ENCODE data around the gene AARS2.
"Not testable (repeated sequence)": the region's sequence is repeated elsewhere in the genome, so short reads cannot be mapped to it uniquely, and the experiment has no call there.

Gene AARS2

DNA sequence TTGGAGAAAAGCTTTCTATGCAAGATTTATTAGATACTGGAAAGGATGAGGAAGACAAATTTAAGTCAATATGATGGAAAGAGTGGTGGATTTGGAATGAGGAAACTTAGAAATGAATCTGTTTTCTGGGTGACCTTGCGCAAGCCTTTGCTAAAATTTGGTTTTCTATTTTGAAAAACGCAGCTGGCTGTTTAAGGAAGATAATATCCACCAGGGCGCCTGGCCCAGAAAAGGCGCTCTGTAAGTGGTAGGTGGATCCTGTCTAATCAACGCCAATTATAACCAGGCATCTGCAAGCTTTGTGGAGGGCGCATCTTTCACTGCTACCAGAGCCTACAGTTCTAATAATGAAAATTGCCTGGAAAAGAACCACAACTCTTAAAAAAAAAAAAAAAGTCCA, 28.9 kb upstream of the AARS2 start:
- H3K4me2 ChIP-seq (ENCODE audit: low read length) = no peak overlapping the region
- no peak overlapping the region for H3K9ac ChIP-seq (ENCODE audit: low read depth, low read length)
- H3K4me1 ChIP-seq (ENCODE audit: control insufficient read depth, insufficient read depth, low read length) = no peaks in the 10 kb centered on the region
- H3K27me3 ChIP-seq (ENCODE audit: control insufficient read depth, insufficient read depth, low read length) = peaks cover 72% of the 10 kb centered on the region
- no peaks in the 10 kb centered on the region for H3K36me3 ChIP-seq (ENCODE audit: insufficient read depth, low read length)
- H3K4me3 ChIP-seq (ENCODE audit: low read length) = no peak overlapping the region
- H3K9me3 ChIP-seq (replicated peaks; ENCODE audit: low read length) = no peaks in the 10 kb centered on the region

DNA sequence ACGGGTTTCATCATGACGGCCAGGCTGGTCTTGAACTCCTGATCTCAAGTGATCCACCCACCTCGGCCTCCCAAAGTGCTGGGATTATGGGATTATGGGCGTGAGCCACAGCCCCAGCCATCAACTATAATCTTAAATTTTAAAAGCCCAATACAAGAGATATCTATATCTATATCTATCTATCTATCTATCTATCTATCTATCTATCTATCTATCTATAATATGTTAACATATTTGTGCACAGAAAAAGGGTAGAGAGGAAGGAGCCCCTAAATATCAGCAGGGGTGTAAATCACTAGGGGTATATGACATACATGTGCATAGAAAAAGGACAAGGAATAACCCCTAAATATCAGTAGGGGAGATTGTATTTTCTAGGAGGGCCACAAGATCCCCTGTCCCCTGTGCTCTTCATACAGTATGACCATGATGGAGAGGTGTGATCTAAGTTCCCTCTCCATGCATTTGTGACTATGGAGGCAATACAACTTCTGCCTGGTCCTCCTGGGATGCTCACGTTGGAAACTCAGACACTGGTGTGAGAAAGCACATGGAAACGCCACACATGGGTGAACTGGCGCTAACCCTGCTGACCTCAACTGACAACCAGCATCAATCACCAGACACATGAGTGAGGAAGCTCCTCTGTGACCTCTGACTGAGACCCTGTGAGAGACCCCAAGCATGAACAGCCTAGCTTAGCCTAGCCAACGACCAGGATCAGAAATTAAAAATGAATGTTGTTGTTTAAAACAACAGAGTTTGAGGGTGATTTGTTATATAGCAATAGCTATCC, 28.1 kb upstream of the AARS2 start:
- no peaks in the 10 kb centered on the region for H3K9me3 ChIP-seq (replicated peaks; ENCODE audit: low read length)
- H3K27me3 ChIP-seq (ENCODE audit: control insufficient read depth, insufficient read depth, low read length) = peaks cover 79% of the 10 kb centered on the region
- no peaks in the 10 kb centered on the region for H3K4me1 ChIP-seq (ENCODE audit: control insufficient read depth, insufficient read depth, low read length)
- no peaks in the 10 kb centered on the region for H3K36me3 ChIP-seq (ENCODE audit: insufficient read depth, low read length)
- no peak overlapping the region for H3K4me3 ChIP-seq (ENCODE audit: low read length)
- no peak overlapping the region for H3K4me2 ChIP-seq (ENCODE audit: low read length)
- no peak overlapping the region for H3K9ac ChIP-seq (ENCODE audit: low read depth, low read length)

DNA sequence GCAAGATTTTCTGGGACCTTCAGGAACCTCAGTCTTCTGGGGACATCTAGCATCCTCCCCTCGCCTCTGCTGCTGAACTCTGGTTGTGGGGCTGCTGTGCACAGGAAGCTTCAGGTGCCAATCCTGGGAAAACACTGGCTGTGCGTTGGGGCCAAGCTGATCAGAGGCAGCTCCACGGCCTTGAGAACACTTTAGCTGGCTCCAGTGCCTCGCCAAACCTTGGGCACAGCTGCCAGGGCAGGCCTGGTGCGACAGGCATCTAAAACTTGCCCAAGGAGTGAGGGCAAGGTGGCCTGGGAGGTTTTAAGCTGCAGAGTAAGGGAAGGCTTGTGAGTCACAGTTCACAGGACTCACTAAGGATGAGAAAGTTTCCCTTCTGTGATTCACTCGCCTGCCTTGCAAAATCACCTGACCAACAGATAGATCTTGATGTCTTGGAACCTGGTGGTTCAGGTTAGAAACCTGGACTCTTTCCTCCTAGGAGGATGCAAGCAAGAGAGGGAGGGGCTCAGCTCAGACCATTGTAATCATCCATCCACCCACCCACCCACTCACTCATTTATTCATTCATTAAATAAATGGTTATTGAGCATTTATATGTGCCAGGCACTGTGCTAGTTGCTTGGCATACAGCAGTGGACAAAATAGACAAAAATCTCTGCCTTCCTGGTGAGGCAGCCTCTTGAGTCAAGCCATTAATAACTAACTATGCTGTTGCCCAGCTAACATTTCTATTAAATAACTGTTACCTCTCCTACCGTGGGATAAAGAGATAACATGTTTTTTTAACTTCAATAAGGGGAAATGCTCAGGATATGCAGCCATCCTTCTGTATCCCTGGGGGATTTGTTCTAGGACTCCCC, 26.8 kb upstream of the AARS2 start:
- Histone ChIP-seq H3K9me3 (replicated peaks; ENCODE audit: low read length) (no peaks in the 10 kb centered on the region), H3K4me1 (ENCODE audit: control insufficient read depth, insufficient read depth, low read length) (no peaks in the 10 kb centered on the region), H3K36me3 (ENCODE audit: insufficient read depth, low read length) (no peaks in the 10 kb centered on the region), H3K4me3 (ENCODE audit: low read length) (no peak overlapping the region), H3K4me2 (ENCODE audit: low read length) (no peak overlapping the region), H3K27me3 (ENCODE audit: control insufficient read depth, insufficient read depth, low read length) (peaks cover 78% of the 10 kb centered on the region), H3K9ac (ENCODE audit: low read depth, low read length) (no peak overlapping the region)

- Histone ChIP-seq H3K9me3 (replicated peaks; ENCODE audit: low read length) (no peaks in the 10 kb centered on the region), H3K36me3 (ENCODE audit: insufficient read depth, low read length) (no peaks in the 10 kb centered on the region), H3K9ac (ENCODE audit: low read depth, low read length) (no peak overlapping the region), H3K4me3 (ENCODE audit: low read length) (no peak overlapping the region), H3K4me1 (ENCODE audit: control insufficient read depth, insufficient read depth, low read length) (no peaks in the 10 kb centered on the region), H3K27me3 (ENCODE audit: control insufficient read depth, insufficient read depth, low read length) (peaks cover 74% of the 10 kb centered on the region), H3K4me2 (ENCODE audit: low read length) (no peak overlapping the region)
These were observed 26.2 kb upstream of the AARS2 start for GRCh38 chr6:44339301-44339700.

DNA sequence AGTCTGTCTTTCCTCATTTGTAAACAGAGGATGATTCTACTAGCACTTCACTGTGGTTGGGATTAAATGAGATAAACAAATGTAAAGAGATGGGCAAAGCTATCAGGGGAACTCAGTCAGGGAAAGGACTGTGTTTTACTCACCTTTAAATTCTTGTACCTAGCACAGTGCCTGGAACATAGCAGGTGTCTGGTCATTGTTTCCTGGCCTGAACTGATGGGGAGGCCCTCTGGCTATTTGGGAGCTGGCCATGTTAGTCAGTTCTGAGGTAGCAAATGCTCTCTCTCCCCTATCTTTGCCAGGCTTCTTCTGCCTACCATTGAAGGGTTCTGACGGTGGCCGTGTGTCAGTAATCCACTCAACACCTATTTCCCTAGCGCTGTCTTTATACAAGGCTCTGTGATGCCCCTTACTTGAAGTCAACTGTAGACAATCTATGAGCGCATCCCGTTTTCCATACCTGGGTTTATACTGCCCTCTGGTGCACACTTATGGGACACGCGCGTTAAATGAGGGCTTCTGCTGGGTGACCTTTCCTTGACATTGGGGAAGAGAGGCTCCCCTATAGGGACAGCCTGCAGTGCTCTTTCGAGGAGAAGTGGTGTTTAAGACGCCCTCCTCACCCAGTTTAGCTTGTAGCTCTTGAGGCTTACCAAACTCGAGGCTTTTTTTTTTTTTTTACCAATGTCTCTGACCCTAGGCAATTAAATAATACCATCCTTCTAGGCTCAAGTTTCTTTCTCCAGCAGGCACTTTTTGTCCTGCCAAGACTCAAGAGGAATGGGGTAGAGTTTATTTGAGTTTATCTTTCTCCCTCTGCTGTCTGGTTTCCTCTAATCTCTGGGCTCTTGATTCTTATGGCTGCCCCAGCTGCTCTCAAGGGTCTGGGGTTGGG, 25.3 kb upstream of the AARS2 start:
- peaks cover 73% of the 10 kb centered on the region for H3K27me3 ChIP-seq (ENCODE audit: control insufficient read depth, insufficient read depth, low read length)
- H3K4me1 ChIP-seq (ENCODE audit: control insufficient read depth, insufficient read depth, low read length) = no peaks in the 10 kb centered on the region
- H3K4me2 ChIP-seq (ENCODE audit: low read length) = no peak overlapping the region
- no peak overlapping the region for H3K9ac ChIP-seq (ENCODE audit: low read depth, low read length)
- no peak overlapping the region for H3K4me3 ChIP-seq (ENCODE audit: low read length)
- H3K9me3 ChIP-seq (replicated peaks; ENCODE audit: low read length) = no peaks in the 10 kb centered on the region
- H3K36me3 ChIP-seq (ENCODE audit: insufficient read depth, low read length) = no peaks in the 10 kb centered on the region

DNA sequence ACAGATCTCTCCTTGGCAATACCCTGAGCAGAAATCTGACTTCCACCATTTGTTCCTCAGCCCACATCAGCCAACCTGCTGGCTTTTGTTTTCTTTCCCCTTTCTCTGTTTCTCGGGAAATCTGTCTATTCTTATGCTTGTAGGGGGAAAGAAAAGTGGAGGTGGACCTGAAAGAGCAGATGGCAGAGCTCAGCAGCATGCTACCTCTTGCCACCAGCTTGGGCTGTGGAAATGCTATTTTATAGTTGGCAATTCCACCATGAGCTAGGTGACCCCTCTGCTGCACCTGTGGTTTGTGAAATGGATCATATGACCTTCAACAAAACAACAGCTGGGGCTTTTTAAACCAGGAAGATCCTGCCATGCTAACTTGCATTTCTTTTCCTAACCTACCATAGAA, 22.5 kb upstream of the AARS2 start:
- Histone ChIP-seq H3K27me3 (ENCODE audit: control insufficient read depth, insufficient read depth, low read length) (peaks cover 72% of the 10 kb centered on the region), H3K4me1 (ENCODE audit: control insufficient read depth, insufficient read depth, low read length) (no peaks in the 10 kb centered on the region), H3K4me3 (ENCODE audit: low read length) (no peak overlapping the region), H3K4me2 (ENCODE audit: low read length) (no peak overlapping the region), H3K9ac (ENCODE audit: low read depth, low read length) (no peak overlapping the region), H3K9me3 (replicated peaks; ENCODE audit: low read length) (no peaks in the 10 kb centered on the region), H3K36me3 (ENCODE audit: insufficient read depth, low read length) (no peaks in the 10 kb centered on the region)

GRCh38 chr6:44333942-44334341, 20.8 kb upstream of the AARS2 start:
- Histone ChIP-seq H3K4me1 (ENCODE audit: control insufficient read depth, insufficient read depth, low read length) (no peaks in the 10 kb centered on the region), H3K27me3 (ENCODE audit: control insufficient read depth, insufficient read depth, low read length) (peaks cover 79% of the 10 kb centered on the region), H3K4me2 (ENCODE audit: low read length) (no peak overlapping the region), H3K36me3 (ENCODE audit: insufficient read depth, low read length) (no peaks in the 10 kb centered on the region), H3K9me3 (replicated peaks; ENCODE audit: low read length) (no peaks in the 10 kb centered on the region), H3K9ac (ENCODE audit: low read depth, low read length) (no peak overlapping the region), H3K4me3 (ENCODE audit: low read length) (no peak overlapping the region)

DNA sequence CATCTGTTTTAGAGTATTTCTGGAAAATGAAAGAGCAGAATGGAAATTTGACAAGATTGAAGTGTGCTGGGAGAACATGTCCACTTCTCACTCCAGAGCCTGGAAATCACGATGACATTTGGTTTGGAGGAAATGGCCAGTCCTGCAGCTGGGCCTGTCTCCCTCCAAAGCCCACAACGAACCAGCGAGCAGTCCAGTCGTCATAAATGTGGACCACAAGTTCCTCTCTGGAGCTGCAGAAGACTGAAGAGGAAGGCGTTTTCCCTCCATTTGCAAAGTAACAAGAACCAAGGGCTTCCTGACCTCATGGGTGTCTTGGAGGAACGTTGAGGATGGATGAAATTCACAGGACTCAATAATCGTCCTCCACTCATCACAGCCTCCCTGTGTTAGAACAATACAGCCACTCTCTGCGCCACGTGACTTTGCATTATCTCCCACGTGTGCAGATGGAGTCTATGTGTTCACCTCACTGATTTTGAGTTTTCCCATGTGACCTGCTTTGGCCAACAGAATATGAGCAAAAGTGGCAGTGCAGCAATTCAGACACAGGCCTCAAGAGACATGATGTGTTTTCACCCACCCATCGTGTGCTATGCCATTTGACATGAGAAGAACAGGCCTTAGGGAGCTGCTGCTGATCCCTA, 20.2 kb upstream of the AARS2 start:
- Histone ChIP-seq H3K9me3 (replicated peaks; ENCODE audit: low read length) (no peaks in the 10 kb centered on the region), H3K4me2 (ENCODE audit: low read length) (no peak overlapping the region), H3K4me1 (ENCODE audit: control insufficient read depth, insufficient read depth, low read length) (no peaks in the 10 kb centered on the region), H3K4me3 (ENCODE audit: low read length) (no peak overlapping the region), H3K36me3 (ENCODE audit: insufficient read depth, low read length) (no peaks in the 10 kb centered on the region), H3K9ac (ENCODE audit: low read depth, low read length) (no peak overlapping the region), H3K27me3 (ENCODE audit: control insufficient read depth, insufficient read depth, low read length) (peaks cover 82% of the 10 kb centered on the region)

DNA sequence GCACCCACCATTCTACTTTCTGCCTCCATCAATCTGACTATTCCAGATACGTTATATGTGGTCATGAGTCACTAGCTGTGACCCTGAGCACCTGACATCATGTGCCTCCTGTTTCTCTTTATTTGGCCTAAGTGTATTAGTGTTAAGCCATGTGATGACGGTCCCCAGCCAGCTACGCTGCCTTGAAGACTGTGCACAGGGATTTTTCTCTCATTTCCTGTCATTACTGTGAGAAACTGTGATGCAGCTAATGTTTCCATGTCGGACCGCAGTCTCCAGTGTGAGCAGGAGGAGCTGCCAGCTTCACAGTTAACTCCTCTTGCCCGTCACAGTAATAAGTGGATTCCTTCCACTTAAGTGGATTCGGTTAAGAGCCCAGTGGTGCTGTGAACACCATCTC, 19.4 kb upstream of the AARS2 start:
- H3K27me3 ChIP-seq (ENCODE audit: control insufficient read depth, insufficient read depth, low read length) = peaks cover 81% of the 10 kb centered on the region
- H3K36me3 ChIP-seq (ENCODE audit: insufficient read depth, low read length) = no peaks in the 10 kb centered on the region
- no peak overlapping the region for H3K4me2 ChIP-seq (ENCODE audit: low read length)
- no peak overlapping the region for H3K9ac ChIP-seq (ENCODE audit: low read depth, low read length)
- no peak overlapping the region for H3K4me3 ChIP-seq (ENCODE audit: low read length)
- H3K9me3 ChIP-seq (replicated peaks; ENCODE audit: low read length) = no peaks in the 10 kb centered on the region
- no peaks in the 10 kb centered on the region for H3K4me1 ChIP-seq (ENCODE audit: control insufficient read depth, insufficient read depth, low read length)

GRCh38 chr6:44329858-44330257, 16.7 kb upstream of the AARS2 start:
- H3K9ac ChIP-seq (ENCODE audit: low read depth, low read length) = no peak overlapping the region
- no peak overlapping the region for H3K4me2 ChIP-seq (ENCODE audit: low read length)
- H3K9me3 ChIP-seq (replicated peaks; ENCODE audit: low read length) = no peaks in the 10 kb centered on the region
- peaks cover 79% of the 10 kb centered on the region for H3K27me3 ChIP-seq (ENCODE audit: control insufficient read depth, insufficient read depth, low read length)
- H3K4me1 ChIP-seq (ENCODE audit: control insufficient read depth, insufficient read depth, low read length) = no peaks in the 10 kb centered on the region
- H3K36me3 ChIP-seq (ENCODE audit: insufficient read depth, low read length) = no peaks in the 10 kb centered on the region
- H3K4me3 ChIP-seq (ENCODE audit: low read length) = no peak overlapping the region

GRCh38 chr6:44328203-44328602, 15.1 kb upstream of the AARS2 start:
- H3K36me3 ChIP-seq (ENCODE audit: insufficient read depth, low read length); H3K9ac ChIP-seq (ENCODE audit: low read depth, low read length); H3K4me1 ChIP-seq (ENCODE audit: control insufficient read depth, insufficient read depth, low read length); H3K4me3 ChIP-seq (ENCODE audit: low read length); H3K9me3 ChIP-seq (replicated peaks; ENCODE audit: low read length); H3K4me2 ChIP-seq (ENCODE audit: low read length): not testable (repeated sequence)
- H3K27me3 ChIP-seq (ENCODE audit: control insufficient read depth, insufficient read depth, low read length) = peaks cover 73% of the 10 kb centered on the region
